HG02981 (cell line): ENCODE measurements around the gene ZNF772.

Experiments used
- ATAC-seq: cut with Tn5 transposase; IDR thresholded peaks from one replicate; pipeline ENCODE4 v1.9.1; 2021; ENCODE audit warnings: mild to moderate bottlenecking, moderate library complexity; ENCODE audit not compliant: unreplicated experiment

The ZNF772 gene

DNA sequence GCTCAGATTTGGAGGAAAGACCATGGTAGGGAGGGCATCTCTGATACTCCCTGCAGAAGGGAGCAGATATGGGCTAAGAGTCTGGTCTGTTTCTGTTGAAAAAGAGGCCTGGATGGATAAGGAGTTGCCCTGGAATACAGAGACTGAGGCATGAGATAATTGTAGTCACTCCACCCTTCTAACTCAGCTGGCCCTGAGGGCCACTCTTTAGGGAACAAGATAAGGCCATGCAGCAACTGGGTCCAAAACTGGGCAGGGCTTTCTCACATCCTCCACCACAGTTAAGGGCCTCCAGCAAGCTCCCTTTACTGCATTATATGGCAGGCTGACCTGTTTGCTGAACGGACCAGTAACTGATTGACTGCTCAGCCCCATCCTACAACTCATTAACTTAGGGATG, 40.9 kb downstream of the ZNF772 start:
- no peak for ATAC-seq

- ATAC-seq = peak; percentile 96
These were observed 42.0 kb downstream of the ZNF772 start, which contains the start of gene ZNF749 for GRCh38 chr19:57435062-57435978. TSS of gene ZNF749 (plus strand) at chr19:57435325. CDS start at chr19:57435579, 254 bp downstream.

DNA sequence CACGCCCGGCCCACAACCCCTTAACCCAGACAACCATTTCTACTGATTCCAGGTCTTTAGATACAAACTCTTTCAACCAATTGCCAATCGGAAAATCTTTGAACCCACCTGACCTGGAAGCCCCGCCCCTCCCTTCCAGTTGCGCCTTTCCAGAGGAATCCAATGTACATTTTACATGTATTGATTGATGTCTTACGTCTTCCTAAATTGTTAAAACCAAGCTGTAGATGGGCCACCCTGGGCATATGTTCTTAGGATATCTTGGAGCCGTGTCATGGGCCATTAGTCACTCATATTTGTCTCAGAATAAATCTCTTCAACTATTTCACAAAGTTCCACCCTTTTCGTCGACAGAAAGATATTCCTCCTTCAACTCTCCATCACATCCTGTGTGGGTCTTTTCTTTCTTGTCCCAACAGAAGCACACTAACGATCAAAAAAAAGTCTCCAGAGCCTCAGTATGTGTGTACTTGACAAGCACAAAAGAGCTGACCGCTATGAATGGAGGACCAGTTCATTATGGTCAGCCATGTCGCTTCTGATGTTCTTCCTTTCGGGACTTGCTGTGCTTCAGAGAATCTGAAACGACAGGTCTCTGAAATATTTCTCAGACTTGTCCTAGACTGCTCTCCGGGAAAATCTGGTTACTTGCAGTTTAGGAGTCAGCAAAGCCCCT, 42.8 kb downstream of the ZNF772 start:
- no peak for ATAC-seq

- ATAC-seq = no peak
These were observed 56.3 kb downstream of the ZNF772 start for GRCh38 chr19:57421037-57421436.

DNA sequence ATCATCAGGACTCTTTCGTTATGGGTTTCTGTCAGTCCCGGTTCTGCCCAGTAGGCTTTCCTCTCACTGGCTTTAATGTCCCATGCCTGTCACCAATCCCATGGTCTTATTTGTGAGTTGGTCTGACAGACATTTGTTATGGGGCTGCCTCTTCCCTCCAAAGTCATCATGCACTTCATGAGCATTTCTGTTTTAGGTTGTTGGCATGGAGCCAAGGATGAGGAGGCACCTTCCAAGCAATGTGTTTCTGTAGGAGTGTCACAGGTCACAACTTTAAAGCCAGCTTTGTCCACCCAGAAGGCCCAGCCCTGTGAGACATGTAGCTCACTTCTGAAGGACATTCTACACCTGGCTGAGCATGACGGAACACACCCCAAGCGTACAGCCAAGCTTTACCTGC, 57.9 kb downstream of the ZNF772 start:
- ATAC-seq = no peak
